GM12878 (cell line): ENCODE measurements around the gene OTUD5. TPM values are rescaled to one million over a fixed set of nuclear protein-coding genes. Genes with fewer than 3 reads are reported as not detected.

Source experiments
- ATAC-seq: fragments of 200-7000 bp; cut with Tn5 transposase; 3 replicates; pipeline ENCODE4 v1.9.1; 2020; ENCODE audit warnings: mild to moderate bottlenecking, moderate library complexity
- BruUV-seq: library from RNA; stranded (reverse); fragments of 400-500 nt; replicated peaks from 2 replicates; lab custom pipeline; 2021; lab: Mats Ljungman, UMichigan
- CTCF ChIA-PET: fragments of 300-600 bp; sonication (Branson Sonifier 250); formaldehyde crosslinking; extraction: SDS; loops from one replicate; lab custom pipeline; 2021; ENCODE audit warnings: inconsistent platforms; lab: Yijun Ruan, JAX
- POLR2A ChIA-PET: fragments of 350-600 bp; formaldehyde crosslinking; extraction: SDS; loops from one replicate; lab custom pipeline; 2021; ENCODE audit warnings: inconsistent platforms; lab: Charles Lee
- RAD21 ChIA-PET: fragments of 300-600 bp; sonication (Branson Sonifier 250); formaldehyde crosslinking; loops from one replicate; lab custom pipeline; 2023; ENCODE audit warnings: antibody characterized with exemption; ENCODE audit not compliant: unreplicated experiment; lab: Charles Lee
- SMC1A ChIA-PET: fragments of 300-600 bp; sonication (Branson Sonifier 250); formaldehyde crosslinking; loops from one replicate; lab custom pipeline; 2023; ENCODE audit not compliant: unreplicated experiment, uncharacterized antibody; lab: Charles Lee
- DNase-seq: peaks from one replicate; pipeline ENCODE4 v3.0.0-alpha.2; 2011; ENCODE audit warnings: low read depth, low spot score
- FAIRE-seq: peaks from 3 replicates; lab custom pipeline; 2011; peaks lifted over from hg19 to GRCh38; lab: Jason Lieb, UNC
- H2AFZ ChIP-seq: 2 replicates; pipeline ENCODE4 v1.6.0; 2011; ENCODE audit warnings: low read depth, low read length, control low read depth; ENCODE audit not compliant: control insufficient read depth
- H3K27ac ChIP-seq: 2 replicates; pipeline ENCODE4 v1.5.1; 2011; ENCODE audit warnings: control low read depth; ENCODE audit not compliant: control insufficient read depth, insufficient read depth
- H3K27me3 ChIP-seq, 2 experiments: replicated peaks in 1 of 2; 2 replicates each; pipeline versions ENCODE4 v1.6.0 to v1.6.1; 2011; ENCODE audit warnings: low read length in 1 of 2; ENCODE audit not compliant: control insufficient read depth in 2 of 2, insufficient read depth in 2 of 2
- H3K36me3 ChIP-seq, 2 experiments: 2 replicates each; pipeline ENCODE4 v1.5.1; 2011; ENCODE audit warnings: low read length in 1 of 2; ENCODE audit not compliant: control insufficient read depth in 2 of 2, insufficient read depth in 2 of 2
- H3K4me1 ChIP-seq: 2 replicates; pipeline ENCODE4 v1.6.1; 2011; ENCODE audit warnings: mild to moderate bottlenecking, low read length, moderate library complexity, mixed read lengths; ENCODE audit not compliant: control insufficient read depth, insufficient read depth
- H3K4me2 ChIP-seq: 2 replicates; pipeline ENCODE4 v1.6.0; 2011; ENCODE audit warnings: control low read depth; ENCODE audit not compliant: control insufficient read depth, insufficient read depth
- H3K4me3 ChIP-seq: fragments of 200-600 bp; sonication (generic); 2 replicates; pipeline ENCODE4 v1.5.1; 2016
- H3K79me2 ChIP-seq: 2 replicates; pipeline ENCODE4 v1.6.0; 2011; ENCODE audit warnings: low read length; ENCODE audit not compliant: control insufficient read depth, insufficient read depth
- H3K9ac ChIP-seq: 2 replicates; pipeline ENCODE4 v1.8.0; 2011; ENCODE audit warnings: low read length, control low read depth, mixed read lengths; ENCODE audit not compliant: control insufficient read depth, insufficient read depth
- H3K9me3 ChIP-seq: replicated peaks from 3 replicates; pipeline ENCODE4 v1.5.1; 2011; ENCODE audit warnings: mild to moderate bottlenecking, low read length; ENCODE audit not compliant: control insufficient read depth, insufficient read depth
- H4K20me1 ChIP-seq: 2 replicates; pipeline ENCODE4 v1.6.0; 2011; ENCODE audit not compliant: control insufficient read depth, insufficient read depth
- BCL3 ChIP-seq: IDR thresholded peaks from 2 replicates; pipeline ENCODE4 v1.6.1; 2011; ENCODE audit warnings: borderline replicate concordance, low read depth, mild to moderate bottlenecking, moderate library complexity, low read length; ENCODE audit not compliant: insufficient read depth, poor library complexity, severe bottlenecking
- CHD2 ChIP-seq: IDR thresholded peaks from 2 replicates; pipeline ENCODE4 v1.6.1; 2011; ENCODE audit warnings: low read depth, low read length, improper control_type of control experiment, borderline replicate concordance
- EED ChIP-seq: sonication (generic); IDR thresholded peaks from 2 replicates; pipeline ENCODE4 v1.6.1; 2016; ENCODE audit warnings: antibody characterized with exemption, low read depth
- HCFC1 ChIP-seq: fragments of 150-350 bp; IDR thresholded peaks from 2 replicates; pipeline ENCODE4 v1.6.1; 2014; ENCODE audit warnings: low read length
- HDGF ChIP-seq: fragments of 450-650 bp; IDR thresholded peaks from 2 replicates; pipeline ENCODE4 v1.6.1; 2016; ENCODE audit warnings: antibody characterized with exemption
- KAT2A ChIP-seq: conservative IDR thresholded peaks from 2 replicates; pipeline ENCODE4 v1.6.1; 2011; ENCODE audit warnings: low read depth, low read length; ENCODE audit not compliant: control insufficient read depth
- KLF5 ChIP-seq: fragments of 450-650 bp; IDR thresholded peaks from 2 replicates; pipeline ENCODE4 v1.6.1; 2014; ENCODE audit warnings: mild to moderate bottlenecking; ENCODE audit not compliant: partially characterized antibody
- NR2F1 ChIP-seq: fragments of 450-650 bp; conservative IDR thresholded peaks from 2 replicates; pipeline ENCODE4 v1.6.1; 2017; ENCODE audit warnings: mild to moderate bottlenecking
- POLR2AphosphoS2 ChIP-seq: IDR thresholded peaks from 2 replicates; pipeline ENCODE4 v1.6.1; 2011; ENCODE audit warnings: low read depth, mild to moderate bottlenecking, low read length, improper control_type of control experiment, moderate library complexity
- POU2F2 ChIP-seq: IDR thresholded peaks from 3 replicates; pipeline ENCODE4 v1.6.1; 2011; ENCODE audit warnings: low read depth, mild to moderate bottlenecking, low read length, borderline replicate concordance
- RELA ChIP-seq: fragments of 450-650 bp; IDR thresholded peaks from 2 replicates; pipeline ENCODE4 v1.8.0; 2014; ENCODE audit warnings: borderline replicate concordance; ENCODE audit not compliant: partially characterized antibody
- RELB ChIP-seq: fragments of 450-650 bp; IDR thresholded peaks from 2 replicates; pipeline ENCODE4 v1.6.1; 2017; ENCODE audit warnings: low read depth, mild to moderate bottlenecking, moderate library complexity
- RUNX3 ChIP-seq: IDR thresholded peaks from 2 replicates; pipeline ENCODE4 v1.6.1; 2012; ENCODE audit warnings: low read length, inconsistent platforms
- SMARCA5 ChIP-seq: fragments of 450-650 bp; IDR thresholded peaks from 2 replicates; pipeline ENCODE4 v1.6.1; 2017; ENCODE audit warnings: mild to moderate bottlenecking
- SUZ12 ChIP-seq: fragments of 200-600 bp; sonication (generic); IDR thresholded peaks from one replicate; pipeline ENCODE4 v1.6.1; 2018; ENCODE audit warnings: antibody characterized with exemption, mild to moderate bottlenecking; ENCODE audit not compliant: unreplicated experiment
- USF2 ChIP-seq: IDR thresholded peaks from 2 replicates; pipeline ENCODE4 v1.6.1; 2011; ENCODE audit warnings: low read depth, low read length, improper control_type of control experiment, borderline replicate concordance
- ZBED1 ChIP-seq: IDR thresholded peaks from 2 replicates; pipeline ENCODE4 v1.6.1; 2016; ENCODE audit warnings: borderline replicate concordance
- WGBS: methylation state at CpG from one replicate; pipeline ENCODE4 v1.1.6; 2016; ENCODE audit warnings: low lambda C conversion rate; ENCODE audit not compliant: insufficient replicate concordance, insufficient coverage; ENCODE audit errors: missing lambda C conversion rate; 5-methylcytosine and 5-hydroxymethylcytosine counted together
- in situ Hi-C: fragments of 300-500 bp; cut with MboI; formaldehyde crosslinking; loops from 9 replicates; pipeline ENCODE4 v1.14.3; 2018; ENCODE audit warnings: mixed read lengths
- intact Hi-C: fragments of 100-400 bp; cut with micrococcal nuclease; formaldehyde crosslinking; loops from one replicate; pipeline ENCODE4 v1.14.2; 2022; ENCODE audit not compliant: unreplicated experiment
- polyA plus RNA-seq, 11 experiments: library from polyadenylated mRNA; depleted of rRNA in 4 of 11; unstranded in 6 of 11; stranded (reverse) in 5 of 11; fragments of >200 nt; fragmentation: Nextera tagmentation in 4 of 11; fragmentation: Illumina TruSeq in 1 of 11; extraction: Ambion mirVana in 4 of 11; extraction: Trizol in 1 of 11; gene quantifications; 1 replicate in 1 of 11; 2 replicates in 10 of 11; pipeline versions ENCODE4 v1.2.1 to v1.2.3, GENCODE V29; 2011 to 2016; ENCODE audit warnings: inconsistent platforms in 2 of 11, missing spikeins in 2 of 11, low read depth in 1 of 11
- total RNA-seq, 4 experiments: library from RNA; depleted of rRNA in 3 of 4; stranded (reverse); fragments of >200 nt in 3 of 4; fragmentation: Illumina TruSeq in 1 of 4; extraction: Trizol in 1 of 4; gene quantifications; 2 replicates each; pipeline versions ENCODE4 v1.2.1 to v1.2.3, GENCODE V29; 2013 to 2021
- TF ChIP-seq, protein P1 (sequence below): fragments of 450-650 bp; IDR thresholded peaks from 2 replicates; pipeline ENCODE4 v1.6.1; 2014; ENCODE audit warnings: mild to moderate bottlenecking
- TF ChIP-seq, protein P2 (sequence below): fragments of 450-650 bp; IDR thresholded peaks from 2 replicates; pipeline ENCODE4 v1.6.1; 2017; ENCODE audit warnings: borderline replicate concordance

Gene OTUD5
- total and polyA plus RNA-seq, 10 of the 15 experiments (the other 5 are each of a cell fraction or from before 2014, with no cell fraction given) = 2.0 to 50.3 (median 22.7) TPM

DNA sequence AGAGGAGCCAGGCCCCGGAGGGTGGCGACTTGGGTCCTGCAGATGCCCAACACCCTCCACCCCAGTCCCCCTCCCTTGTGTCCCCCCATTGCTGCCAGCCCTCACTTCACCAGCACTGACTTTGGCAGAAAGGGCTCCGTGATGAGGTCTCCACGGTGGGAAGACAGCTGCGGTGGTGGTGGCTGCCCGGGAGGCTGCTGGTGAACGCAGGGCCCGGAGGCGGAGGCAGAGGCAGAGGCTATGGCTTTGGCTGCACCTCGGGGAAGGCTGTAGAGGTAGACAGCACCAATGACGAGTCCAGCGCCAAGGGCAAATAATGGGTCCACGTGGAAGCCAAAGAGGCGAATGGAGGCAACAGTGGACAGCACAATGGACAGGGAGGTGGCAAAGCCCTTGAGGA, 52.8 kb downstream of the OTUD5 start (continued):
- TF ChIP-seq BCL3 = no peak
- TF ChIP-seq POLR2AphosphoS2 = no peak
- TF ChIP-seq ZBED1 = no peak
- no peak for TF ChIP-seq RELB
- TF ChIP-seq HCFC1 = no peak
- no peak for TF ChIP-seq KAT2A
- no peak for TF ChIP-seq SMARCA5
- no peak for TF ChIP-seq RELA
- no peak for TF ChIP-seq POU2F2

DNA sequence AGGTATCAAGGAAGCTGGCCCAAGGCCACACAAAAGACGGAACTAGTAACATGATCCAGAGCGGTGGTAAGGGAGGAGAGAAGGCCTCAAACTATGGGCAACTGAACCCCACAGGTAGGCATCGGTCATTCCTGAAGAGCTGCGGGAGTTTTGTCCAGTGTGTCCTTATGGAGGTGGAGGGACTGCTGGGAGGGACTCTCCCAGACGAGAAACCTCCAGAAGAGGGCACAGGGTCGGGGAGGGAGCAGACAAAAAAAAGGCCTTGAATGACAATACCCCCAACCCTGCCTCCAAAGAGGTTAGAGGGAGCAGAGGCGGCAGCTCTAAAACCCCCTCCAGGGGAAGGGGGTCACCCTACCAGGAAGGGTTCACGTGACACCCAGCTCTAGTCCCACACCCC, 53.2 kb downstream of the OTUD5 start:
- H3K9ac ChIP-seq = no peak overlapping the region
- in situ Hi-C loops (no loop called here), intact Hi-C loops (no loop called here)
- H3K4me3 ChIP-seq = no peak overlapping the region
- peaks cover 6% of the 10 kb centered on the region for H3K79me2 ChIP-seq
- no peaks in the 10 kb centered on the region for H3K27me3 ChIP-seq
- no peak for FAIRE-seq
- H3K9me3 ChIP-seq = no peaks in the 10 kb centered on the region; the same call in 2 of the 3 replicates
- no peaks in the 10 kb centered on the region for H4K20me1 ChIP-seq
- ChIA-PET POLR2A (no interaction called here), SMC1A (interaction anchor here (1.6 kb wide), 1 partner anchor 11 kb away, joined by 3 read pairs; no protein-coding TSS in a partner anchor), RAD21 (no interaction called here), CTCF (no interaction called here)
- no peak overlapping the region for H3K4me2 ChIP-seq
- DNase-seq = no peak
- BruUV-seq = no TSS peak
- H3K27ac ChIP-seq = no peak overlapping the region
- no peak for ATAC-seq
- peaks cover 0 to 5% of the 10 kb centered on the region in 2 experiments; a peak in 2 of 4 replicates for H3K36me3 ChIP-seq
- WGBS = 58% methylated on average over 8 of the region's 8 CpGs
- no peaks in the 10 kb centered on the region for H3K4me1 ChIP-seq
- no peak overlapping the region for H2AFZ ChIP-seq
- no peak for TF ChIP-seq KLF5
- TF ChIP-seq CHD2 = no peak
- TF ChIP-seq USF2 = no peak
- no peak for TF ChIP-seq RUNX3
- TF ChIP-seq EED = no peak
- TF ChIP-seq NR2F1 = no peak
- no peak for TF ChIP-seq RELA
- TF ChIP-seq, protein P1, sequence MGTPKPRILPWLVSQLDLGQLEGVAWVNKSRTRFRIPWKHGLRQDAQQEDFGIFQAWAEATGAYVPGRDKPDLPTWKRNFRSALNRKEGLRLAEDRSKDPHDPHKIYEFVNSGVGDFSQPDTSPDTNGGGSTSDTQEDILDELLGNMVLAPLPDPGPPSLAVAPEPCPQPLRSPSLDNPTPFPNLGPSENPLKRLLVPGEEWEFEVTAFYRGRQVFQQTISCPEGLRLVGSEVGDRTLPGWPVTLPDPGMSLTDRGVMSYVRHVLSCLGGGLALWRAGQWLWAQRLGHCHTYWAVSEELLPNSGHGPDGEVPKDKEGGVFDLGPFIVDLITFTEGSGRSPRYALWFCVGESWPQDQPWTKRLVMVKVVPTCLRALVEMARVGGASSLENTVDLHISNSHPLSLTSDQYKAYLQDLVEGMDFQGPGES = no peak
- TF ChIP-seq HDGF = no peak
- TF ChIP-seq SUZ12 = no peak
- TF ChIP-seq, protein P2, sequence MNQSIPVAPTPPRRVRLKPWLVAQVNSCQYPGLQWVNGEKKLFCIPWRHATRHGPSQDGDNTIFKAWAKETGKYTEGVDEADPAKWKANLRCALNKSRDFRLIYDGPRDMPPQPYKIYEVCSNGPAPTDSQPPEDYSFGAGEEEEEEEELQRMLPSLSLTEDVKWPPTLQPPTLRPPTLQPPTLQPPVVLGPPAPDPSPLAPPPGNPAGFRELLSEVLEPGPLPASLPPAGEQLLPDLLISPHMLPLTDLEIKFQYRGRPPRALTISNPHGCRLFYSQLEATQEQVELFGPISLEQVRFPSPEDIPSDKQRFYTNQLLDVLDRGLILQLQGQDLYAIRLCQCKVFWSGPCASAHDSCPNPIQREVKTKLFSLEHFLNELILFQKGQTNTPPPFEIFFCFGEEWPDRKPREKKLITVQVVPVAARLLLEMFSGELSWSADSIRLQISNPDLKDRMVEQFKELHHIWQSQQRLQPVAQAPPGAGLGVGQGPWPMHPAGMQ = no peak
